LNCaP clone FGC (cell line): ENCODE measurements around the gene MRPL23.

Source experiments
- DNase-seq: peaks from one replicate; pipeline ENCODE4 v3.0.0-alpha.2; 2011; ENCODE audit warnings: low read depth
- H3K4me3 ChIP-seq: 2 replicates; pipeline ENCODE4 v1.5.1; 2011; ENCODE audit warnings: mild to moderate bottlenecking, low read depth, low read length, control low read depth
- TF ChIP-seq, protein P1 (sequence below): IDR thresholded peaks from 2 replicates; pipeline ENCODE4 v1.5.1; 2012; ENCODE audit warnings: mild to moderate bottlenecking; ENCODE audit not compliant: control insufficient read depth, insufficient read depth; ENCODE audit errors: extremely low read depth

Gene MRPL23

DNA sequence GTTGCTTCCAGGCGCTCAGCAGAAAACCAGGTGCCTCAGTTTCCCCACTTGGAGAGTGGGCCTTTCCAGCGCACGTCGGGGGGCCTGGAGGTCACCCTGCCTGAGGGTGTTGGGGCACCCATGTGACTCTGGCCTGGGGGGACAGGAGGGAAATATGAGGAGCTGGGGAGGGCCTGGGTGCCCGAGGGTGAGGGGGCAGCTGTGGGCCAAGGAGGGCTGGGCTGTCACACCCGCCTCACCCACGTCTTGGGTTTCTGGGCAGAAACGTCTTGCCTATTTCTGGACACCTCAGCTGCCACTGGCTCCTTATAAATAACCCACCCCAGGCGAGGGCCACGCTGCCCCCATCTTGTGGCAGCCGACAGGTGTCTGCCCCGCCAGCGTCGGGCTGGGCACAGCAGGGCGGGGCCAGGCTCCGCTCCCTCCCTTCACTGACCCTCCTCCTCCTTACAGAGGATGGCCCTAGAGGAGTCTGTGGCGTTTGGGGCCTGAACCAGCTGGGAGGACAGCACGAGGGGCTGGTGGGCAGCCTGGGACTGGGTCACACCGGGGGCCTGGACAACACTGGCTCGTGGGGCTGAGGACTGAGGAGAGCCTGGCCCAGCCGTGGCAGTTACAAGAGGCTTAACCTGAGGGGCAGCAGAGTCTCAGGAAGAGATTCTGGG lies 26.1 kb upstream of the MRPL23 start:
- no peak overlapping the region for H3K4me3 ChIP-seq
- no peak for DNase-seq
- TF ChIP-seq, protein P1, sequence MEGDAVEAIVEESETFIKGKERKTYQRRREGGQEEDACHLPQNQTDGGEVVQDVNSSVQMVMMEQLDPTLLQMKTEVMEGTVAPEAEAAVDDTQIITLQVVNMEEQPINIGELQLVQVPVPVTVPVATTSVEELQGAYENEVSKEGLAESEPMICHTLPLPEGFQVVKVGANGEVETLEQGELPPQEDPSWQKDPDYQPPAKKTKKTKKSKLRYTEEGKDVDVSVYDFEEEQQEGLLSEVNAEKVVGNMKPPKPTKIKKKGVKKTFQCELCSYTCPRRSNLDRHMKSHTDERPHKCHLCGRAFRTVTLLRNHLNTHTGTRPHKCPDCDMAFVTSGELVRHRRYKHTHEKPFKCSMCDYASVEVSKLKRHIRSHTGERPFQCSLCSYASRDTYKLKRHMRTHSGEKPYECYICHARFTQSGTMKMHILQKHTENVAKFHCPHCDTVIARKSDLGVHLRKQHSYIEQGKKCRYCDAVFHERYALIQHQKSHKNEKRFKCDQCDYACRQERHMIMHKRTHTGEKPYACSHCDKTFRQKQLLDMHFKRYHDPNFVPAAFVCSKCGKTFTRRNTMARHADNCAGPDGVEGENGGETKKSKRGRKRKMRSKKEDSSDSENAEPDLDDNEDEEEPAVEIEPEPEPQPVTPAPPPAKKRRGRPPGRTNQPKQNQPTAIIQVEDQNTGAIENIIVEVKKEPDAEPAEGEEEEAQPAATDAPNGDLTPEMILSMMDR = no peak

DNA sequence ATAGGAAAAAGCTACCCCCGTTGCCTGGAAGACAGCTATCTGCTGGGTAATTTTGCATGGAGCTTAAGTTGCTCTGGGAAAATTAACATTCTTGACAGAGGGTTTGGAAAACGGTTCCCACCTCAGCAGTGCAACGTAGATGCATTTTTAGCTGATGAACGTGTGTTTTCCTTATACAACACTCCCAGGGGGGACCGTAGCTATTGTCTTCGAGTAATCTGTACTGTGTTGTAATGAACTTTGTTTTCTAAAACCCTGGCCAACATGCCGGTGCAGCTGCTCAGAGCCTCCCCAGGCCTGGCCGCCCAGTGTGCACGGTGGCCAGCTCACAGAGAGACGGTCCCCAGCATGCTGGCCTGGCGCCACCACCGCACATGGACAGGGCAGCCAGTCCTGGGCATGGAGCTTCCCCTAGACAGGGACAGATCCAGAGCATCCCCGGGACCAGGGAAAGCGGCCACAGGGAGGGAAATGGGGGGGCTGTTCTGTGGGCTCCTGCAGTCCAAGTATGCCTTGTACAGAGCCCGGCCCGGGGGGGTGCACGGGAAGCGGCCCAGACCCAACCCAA lies 25.5 kb upstream of the MRPL23 start:
- no peak for DNase-seq
- TF ChIP-seq, protein P1 = no peak
- no peak overlapping the region for H3K4me3 ChIP-seq

DNA sequence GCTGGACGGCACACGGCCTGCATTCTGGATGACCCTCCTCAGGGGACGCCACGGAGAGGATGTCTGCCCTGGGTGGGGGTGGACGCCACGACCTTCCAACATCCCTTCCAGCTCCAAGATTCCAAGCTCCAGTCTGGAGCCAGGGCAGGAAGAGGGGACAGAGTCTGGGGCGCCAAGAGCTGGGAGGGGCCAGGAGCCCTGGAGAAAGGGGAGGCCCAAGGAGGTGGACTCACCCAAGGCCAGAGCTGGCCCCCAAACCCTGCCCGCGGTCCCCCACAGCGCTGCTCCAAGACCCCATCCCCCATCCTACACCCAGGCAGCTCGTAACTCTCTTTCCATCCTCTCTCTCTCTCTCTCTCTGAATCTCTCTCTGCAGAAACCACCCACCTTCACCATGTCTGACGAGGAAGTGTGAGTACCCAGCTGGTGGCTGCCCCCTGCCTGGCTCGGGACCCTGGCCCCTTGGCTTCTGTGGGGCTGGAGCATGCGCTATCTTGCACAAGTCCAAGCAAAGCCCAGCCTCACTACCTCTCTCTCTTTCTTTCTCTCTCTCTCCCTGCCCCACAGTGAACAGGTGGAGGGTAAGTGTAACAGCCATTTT lies 24.6 kb upstream of the MRPL23 start:
- TF ChIP-seq, protein P1 = no peak
- no peak overlapping the region for H3K4me3 ChIP-seq
- no peak for DNase-seq

DNA sequence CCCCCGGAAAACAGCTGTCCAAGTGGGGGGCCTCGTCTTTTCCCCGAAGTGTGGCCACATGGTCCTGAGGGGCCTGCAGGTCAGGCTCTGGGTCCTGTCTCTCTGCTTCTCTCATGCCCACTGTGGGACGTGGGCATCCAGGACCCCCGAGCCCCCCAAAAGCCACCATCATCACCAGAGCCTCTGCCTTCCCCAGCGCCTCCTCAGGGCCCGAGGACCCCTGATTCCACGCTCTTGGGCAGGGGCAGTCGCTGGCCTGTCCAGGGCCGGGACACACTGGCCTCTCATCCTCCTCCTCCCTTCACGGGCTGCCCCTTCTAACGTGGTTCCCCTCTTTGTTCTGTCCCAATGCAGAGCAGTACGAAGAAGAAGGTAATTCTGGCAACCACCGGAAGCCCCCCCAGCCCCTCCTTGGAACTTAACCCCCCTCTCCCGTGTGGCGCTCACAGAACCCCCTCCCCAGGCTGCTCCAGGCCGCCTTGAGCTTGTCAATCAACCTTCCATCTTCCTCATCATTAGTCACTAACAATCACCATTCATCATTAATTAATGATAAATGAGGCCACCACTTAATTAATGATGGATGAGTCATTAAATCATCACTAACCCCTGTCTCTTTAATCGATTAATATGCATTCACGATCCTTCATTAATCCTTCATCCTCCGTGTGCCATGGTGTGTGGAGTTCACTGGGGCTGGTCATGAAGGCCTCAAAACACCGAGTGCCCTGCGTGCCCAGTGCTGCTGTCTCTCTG lies 23.8 kb upstream of the MRPL23 start:
- TF ChIP-seq, protein P1 = no peak
- DNase-seq = no peak
- no peak overlapping the region for H3K4me3 ChIP-seq

DNA sequence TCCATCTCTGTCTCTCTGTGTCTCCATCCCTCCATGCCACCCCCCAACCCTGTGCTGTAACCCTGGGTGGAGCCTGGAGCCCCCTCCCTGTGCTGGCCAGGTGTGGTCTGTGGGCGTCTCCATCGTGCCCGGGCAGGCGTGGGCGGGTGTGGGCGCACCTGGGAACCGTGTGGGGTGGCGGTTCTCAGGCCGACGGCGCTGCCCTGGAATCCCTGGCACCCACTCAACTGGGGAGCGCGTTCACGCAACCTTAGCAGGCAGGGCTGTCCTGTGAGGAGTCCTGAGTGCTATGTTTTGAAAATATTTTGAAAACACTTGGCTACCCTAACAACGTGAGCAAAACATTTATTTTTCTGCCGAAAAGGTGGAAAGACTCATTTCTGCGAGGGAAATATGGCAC lies 23.0 kb upstream of the MRPL23 start:
- H3K4me3 ChIP-seq = no peak overlapping the region
- no peak for DNase-seq
- TF ChIP-seq, protein P1 = no peak

DNA sequence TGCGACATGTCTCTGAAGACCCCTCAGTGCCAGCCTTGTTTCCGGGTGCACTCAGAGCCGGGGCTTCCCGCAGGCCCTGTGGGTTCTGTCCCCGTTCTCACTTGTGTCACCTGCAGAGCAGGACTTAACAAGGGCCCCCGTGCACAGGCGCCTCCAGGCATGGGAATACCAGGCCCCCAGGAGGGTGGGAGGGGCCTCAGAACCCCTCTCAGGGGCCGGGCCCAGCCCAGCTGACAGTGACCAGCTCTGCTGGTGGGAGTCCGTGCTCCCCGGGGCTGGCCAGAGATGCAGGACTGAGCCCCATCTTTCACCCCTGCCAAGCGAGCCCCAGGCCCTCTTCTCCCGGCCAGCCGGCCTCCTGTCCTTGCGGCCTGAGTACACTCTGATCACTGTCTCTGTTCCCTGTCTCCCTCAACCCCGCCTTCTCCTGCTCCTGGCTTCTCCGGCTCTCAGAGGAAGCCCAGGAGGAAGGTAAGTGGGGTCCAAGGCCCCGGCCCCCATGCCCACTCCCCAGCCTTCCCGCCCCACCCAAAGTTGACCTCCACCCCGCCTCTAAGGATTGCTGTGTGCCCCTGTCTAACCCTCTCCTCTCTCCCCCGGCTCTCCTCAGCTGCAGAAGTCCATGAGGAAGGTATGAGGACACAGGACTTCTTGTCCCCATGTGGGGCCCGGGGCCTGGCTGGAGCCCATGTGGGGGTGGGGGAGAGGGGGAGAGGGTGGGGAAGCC lies 22.3 kb upstream of the MRPL23 start:
- TF ChIP-seq, protein P1 = no peak

More for the DNA sequence above, 22.3 kb upstream of the MRPL23 start:
- DNase-seq = no peak
- H3K4me3 ChIP-seq = no peak overlapping the region
